Measurements from ENCODE around the gene PAX4.

PAX4 gene

DNA sequence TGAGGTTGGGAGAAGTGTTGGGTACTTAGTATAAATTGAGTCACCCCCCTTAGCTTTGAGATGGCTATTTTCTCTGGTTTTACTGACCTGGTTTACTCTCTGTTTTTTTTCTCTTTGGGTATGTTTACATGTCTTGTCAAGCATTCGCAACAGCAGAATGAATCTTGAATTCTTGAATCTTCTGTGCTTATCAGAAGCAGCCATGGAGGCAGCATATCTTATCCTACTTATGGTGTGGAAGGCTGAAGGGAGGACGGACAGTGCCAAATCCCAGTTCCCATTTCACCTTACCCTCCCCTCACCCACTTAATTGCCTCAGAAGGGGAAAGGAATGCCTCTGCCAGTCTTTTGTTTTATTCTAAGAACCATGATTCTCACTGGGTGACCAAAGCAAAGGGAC, 37.8 kb upstream of the PAX4 start:
- TF ChIP-seq, protein P1, sequence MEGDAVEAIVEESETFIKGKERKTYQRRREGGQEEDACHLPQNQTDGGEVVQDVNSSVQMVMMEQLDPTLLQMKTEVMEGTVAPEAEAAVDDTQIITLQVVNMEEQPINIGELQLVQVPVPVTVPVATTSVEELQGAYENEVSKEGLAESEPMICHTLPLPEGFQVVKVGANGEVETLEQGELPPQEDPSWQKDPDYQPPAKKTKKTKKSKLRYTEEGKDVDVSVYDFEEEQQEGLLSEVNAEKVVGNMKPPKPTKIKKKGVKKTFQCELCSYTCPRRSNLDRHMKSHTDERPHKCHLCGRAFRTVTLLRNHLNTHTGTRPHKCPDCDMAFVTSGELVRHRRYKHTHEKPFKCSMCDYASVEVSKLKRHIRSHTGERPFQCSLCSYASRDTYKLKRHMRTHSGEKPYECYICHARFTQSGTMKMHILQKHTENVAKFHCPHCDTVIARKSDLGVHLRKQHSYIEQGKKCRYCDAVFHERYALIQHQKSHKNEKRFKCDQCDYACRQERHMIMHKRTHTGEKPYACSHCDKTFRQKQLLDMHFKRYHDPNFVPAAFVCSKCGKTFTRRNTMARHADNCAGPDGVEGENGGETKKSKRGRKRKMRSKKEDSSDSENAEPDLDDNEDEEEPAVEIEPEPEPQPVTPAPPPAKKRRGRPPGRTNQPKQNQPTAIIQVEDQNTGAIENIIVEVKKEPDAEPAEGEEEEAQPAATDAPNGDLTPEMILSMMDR (IDR thresholded peaks at IDR 0.05), result no peak
- Mint-ChIP-seq H3K9me3 (no peaks in the 10 kb centered on the region), H3K27ac (peak overlapping the region; percentile 76), H3K4me3 (peak overlapping the region; percentile 17), H3K36me3 (ENCODE audit: low read depth) (peaks cover 19% of the 10 kb centered on the region), H3K27me3 (ENCODE audit: low read depth, poor library complexity) (no peaks in the 10 kb centered on the region), H3K4me1 (peaks cover 44% of the 10 kb centered on the region)
- DNase-seq, result no peak

DNA sequence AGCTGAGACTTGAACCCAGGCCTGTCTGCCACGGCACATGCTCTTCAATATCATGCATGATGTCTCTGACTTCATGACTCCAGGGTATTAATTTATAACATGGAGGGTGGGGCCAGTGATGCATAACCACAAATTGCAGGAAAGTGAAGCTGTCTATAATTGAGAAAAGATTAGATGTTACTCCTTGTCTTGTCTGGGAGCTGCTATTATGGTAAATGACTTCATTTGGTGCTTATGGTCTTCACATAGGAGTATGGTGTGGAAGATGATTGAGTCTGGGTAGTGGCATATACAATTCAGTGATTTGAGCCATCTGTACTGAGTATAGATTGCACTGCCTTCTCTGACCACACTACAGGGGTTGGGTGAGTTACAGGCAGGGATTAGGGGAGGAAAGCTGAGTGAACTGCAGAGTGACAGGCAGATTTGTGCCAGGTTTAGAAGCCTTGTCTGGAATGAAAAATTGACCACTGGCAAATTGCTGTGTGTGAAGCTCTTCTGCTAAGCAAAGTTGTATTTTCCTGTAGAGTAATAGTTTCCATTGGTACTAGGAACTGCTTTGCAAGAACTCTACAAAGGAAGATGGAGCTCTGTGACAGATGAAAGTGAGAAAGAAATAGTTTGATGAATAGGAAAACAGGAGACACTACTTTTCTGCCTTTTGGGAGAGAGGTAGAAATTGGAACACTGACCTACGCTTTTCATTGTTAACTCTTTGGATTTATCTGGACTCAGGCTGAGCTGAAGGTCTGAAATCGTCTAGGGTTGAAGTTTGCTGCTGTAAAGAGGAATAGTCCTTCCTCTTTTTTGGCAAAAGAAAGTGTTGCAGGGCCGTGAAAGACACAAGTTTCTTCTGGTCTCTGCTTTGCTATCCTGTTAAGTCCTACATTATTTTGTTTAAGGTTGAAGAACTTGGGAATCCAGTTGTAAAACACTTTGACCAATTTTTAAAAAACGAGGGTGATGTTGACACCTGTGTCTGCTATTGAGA, 36.8 kb upstream of the PAX4 start:
- Mint-ChIP-seq H3K36me3 (ENCODE audit: low read depth) (peaks cover 19% of the 10 kb centered on the region), H3K27me3 (ENCODE audit: low read depth, poor library complexity) (no peaks in the 10 kb centered on the region), H3K4me3 (peak overlapping the region; percentile 61), H3K27ac (peak overlapping the region; percentile 41), H3K4me1 (peaks cover 44% of the 10 kb centered on the region), H3K9me3 (no peaks in the 10 kb centered on the region)
- TF ChIP-seq, protein P1 (IDR thresholded peaks at IDR 0.05), result no peak
- DNase-seq, result no peak

DNA sequence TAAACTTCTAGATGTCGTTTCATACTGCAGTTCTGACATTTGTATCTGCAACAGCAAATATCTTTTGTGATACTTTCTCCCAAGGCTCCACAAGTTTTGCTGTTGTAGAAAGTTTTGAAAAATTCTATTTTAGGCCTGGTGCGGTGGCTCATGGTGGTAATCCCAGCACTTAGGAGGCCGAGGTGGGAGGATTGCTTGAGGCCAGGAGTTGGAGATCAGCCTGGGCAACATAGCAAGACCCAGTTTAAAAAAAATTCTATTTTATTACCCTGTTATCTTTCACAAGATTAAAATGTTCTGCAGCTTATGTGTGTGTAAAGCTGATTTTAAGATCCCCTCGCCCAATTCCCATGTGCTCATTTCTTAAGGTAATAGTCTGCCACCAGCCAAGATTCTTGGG, 35.5 kb upstream of the PAX4 start:
- H3K27me3 Mint-ChIP-seq (ENCODE audit: low read depth, poor library complexity), result no peaks in the 10 kb centered on the region
- no peak overlapping the region for H3K4me3 Mint-ChIP-seq
- H3K4me1 Mint-ChIP-seq, result peaks cover 44% of the 10 kb centered on the region
- no peaks in the 10 kb centered on the region for H3K9me3 Mint-ChIP-seq
- TF ChIP-seq, protein P1 (IDR thresholded peaks at IDR 0.05), result no peak
- H3K27ac Mint-ChIP-seq, result no peak overlapping the region
- no peak for DNase-seq
- peaks cover 10% of the 10 kb centered on the region for H3K36me3 Mint-ChIP-seq (ENCODE audit: low read depth)

DNA sequence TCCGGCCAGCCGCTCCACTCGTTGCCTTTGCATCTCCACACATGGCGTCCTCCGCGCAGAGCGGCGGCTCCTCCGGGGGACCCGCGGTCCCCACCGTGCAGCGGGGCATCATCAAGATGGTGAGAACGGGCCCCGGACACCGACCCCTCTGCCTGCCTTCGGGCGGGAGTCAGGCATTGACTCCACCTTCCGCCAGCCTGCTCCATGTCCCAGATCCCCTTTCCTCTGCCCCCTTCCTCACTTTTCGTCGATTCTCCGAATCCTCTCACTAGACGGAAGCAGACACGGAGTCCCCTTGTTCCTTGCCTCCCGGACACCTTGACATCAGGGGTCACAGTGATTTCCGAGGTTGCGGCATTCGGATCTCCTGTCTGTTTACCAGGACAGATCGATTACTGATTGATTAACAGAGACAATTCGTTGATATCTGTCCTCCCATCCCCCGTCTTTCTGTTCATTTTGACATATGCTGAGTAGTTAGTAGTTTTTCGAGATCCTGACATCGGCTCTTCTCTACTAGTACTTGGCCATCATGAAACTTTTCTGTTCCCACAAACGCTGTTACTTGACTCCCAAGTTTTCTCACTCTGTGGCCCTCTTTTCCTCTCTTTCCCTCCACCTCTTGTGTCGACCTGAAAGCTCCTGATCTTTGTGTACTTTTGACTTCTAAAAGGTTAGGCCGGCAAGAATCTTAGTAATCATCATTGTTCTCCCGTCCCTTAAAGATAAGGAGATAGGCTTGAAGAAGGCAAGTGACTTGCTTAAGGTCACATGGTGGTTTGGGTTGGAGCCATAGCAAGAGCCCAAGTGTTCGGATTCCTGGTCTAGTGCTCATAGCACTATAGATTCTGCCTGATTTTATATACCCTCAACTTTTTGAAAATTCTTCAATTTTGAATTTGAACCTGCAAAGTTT, 34.6 kb upstream of the PAX4 start:
- H3K4me3 Mint-ChIP-seq, result no peak overlapping the region

DNA sequence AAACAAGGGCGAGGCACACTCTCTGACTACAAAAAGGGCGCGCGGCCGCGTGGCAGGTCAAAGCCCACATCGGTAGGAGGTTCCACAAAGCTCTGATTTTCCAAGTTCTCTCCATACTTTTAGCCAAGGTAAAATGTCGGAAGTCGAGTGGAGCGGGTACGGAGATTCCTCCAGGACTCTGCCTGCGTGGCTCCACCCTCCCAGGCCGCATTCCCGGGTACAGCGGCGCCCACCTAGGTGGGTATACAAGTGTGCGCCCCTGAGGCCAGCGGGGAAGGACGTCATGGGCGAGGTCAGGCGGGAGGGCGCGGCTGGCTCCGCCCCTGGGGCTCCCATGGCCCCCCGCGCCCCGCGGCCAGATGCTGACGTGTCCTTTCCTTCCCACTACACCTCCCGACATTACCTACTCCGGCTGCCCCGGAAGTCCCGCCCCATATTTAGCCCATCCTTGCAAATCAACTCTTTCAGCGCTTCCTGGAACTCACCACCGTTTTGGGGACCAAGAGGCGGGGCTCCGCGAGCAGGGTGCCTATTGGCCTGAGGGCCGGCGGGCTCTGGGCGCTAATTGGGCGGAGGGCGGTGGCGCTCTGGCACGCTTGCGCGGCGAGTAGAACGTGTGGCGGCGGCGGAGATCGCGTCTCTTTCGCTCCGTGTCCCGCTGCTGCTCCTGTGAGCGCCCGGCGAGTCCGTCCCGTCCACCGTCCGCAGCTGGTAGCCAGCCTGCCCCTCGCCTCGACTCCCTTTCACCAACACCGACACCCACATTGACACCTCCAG, 33.8 kb upstream of the PAX4 start, which contains the start of gene SND1:
Gene SND1 (plus strand): TSS at position 639 of the 777 bp plus-strand sequence. CDS start 180 bp downstream, outside the sequence.
- Mint-ChIP-seq H3K27me3 (ENCODE audit: low read depth, poor library complexity) (no peaks in the 10 kb centered on the region), H3K36me3 (ENCODE audit: low read depth) (no peaks in the 10 kb centered on the region), H3K27ac (peak within 1 kb of the TSS; percentile 100), H3K4me1 (peaks cover 44% of the 10 kb centered on the region), H3K9me3 (no peaks in the 10 kb centered on the region), H3K4me3 (no peak within 1 kb of the TSS)
- TF ChIP-seq, protein P1 (IDR thresholded peaks at IDR 0.05), result no peak
- peak; percentile 98 for DNase-seq

More for the DNA sequence above, 34.6 kb upstream of the PAX4 start:
- DNase-seq, result no peak
- peak overlapping the region; percentile 98 for H3K27ac Mint-ChIP-seq
- H3K9me3 Mint-ChIP-seq, result no peaks in the 10 kb centered on the region
- H3K27me3 Mint-ChIP-seq (ENCODE audit: low read depth, poor library complexity), result no peaks in the 10 kb centered on the region
- TF ChIP-seq, protein P1 (IDR thresholded peaks at IDR 0.05), result no peak
- H3K4me1 Mint-ChIP-seq, result peaks cover 44% of the 10 kb centered on the region
- H3K36me3 Mint-ChIP-seq (ENCODE audit: low read depth), result peaks cover 6% of the 10 kb centered on the region

Data from nephron progenitor cell (in vitro differentiated cells).